HEK293 (cell line): ENCODE results near the gene TAF1D.

Experiments used
- CTCF ChIA-PET: fragments of 350-600 bp; formaldehyde crosslinking; extraction: SDS; loops from one replicate; lab custom pipeline; 2021; ENCODE audit warnings: antibody characterized with exemption; lab: Yijun Ruan, JAX
- POLR2A ChIA-PET: fragments of 300-600 bp; formaldehyde crosslinking; extraction: SDS; loops from one replicate; lab custom pipeline; 2020; ENCODE audit warnings: antibody characterized with exemption, inconsistent platforms; lab: Yijun Ruan, JAX
- H3K27ac ChIP-seq: fragments of 200-500 bp; sonication (Bioruptor generic); 2 replicates; pipeline ENCODE4 v1.5.1; 2014; ENCODE audit warnings: low read depth, low read length, control low read depth, inconsistent platforms; ENCODE audit errors: extremely low read depth
- H3K36me3 ChIP-seq, 2 experiments: fragments of 200-500 bp in 1 of 2; sonication (Bioruptor generic) in 1 of 2; 1 replicate in 1 of 2; 2 replicates in 1 of 2; pipeline ENCODE4 v1.5.1; 2014 to 2017; ENCODE audit warnings: inconsistent platforms in 2 of 2, low read length in 2 of 2; ENCODE audit not compliant: control insufficient read depth in 2 of 2, insufficient read depth in 1 of 2
- H3K4me1 ChIP-seq: fragments of 200-500 bp; sonication (Bioruptor generic); 2 replicates; pipeline ENCODE4 v1.5.1; 2014; ENCODE audit warnings: mild to moderate bottlenecking, low read length, inconsistent platforms; ENCODE audit not compliant: control insufficient read depth, insufficient read depth
- H3K4me3 ChIP-seq: 2 replicates; pipeline ENCODE4 v1.5.1; 2011; ENCODE audit warnings: low read depth, mild to moderate bottlenecking, control low read depth, low read length, moderate library complexity
- H3K9me3 ChIP-seq: fragments of 200-500 bp; sonication (Bioruptor generic); 2 replicates; pipeline ENCODE4 v1.5.1; 2014; ENCODE audit warnings: low read depth, low read length, inconsistent platforms; ENCODE audit not compliant: control insufficient read depth, insufficient read depth
- GFI1B ChIP-seq: fragments of 450-650 bp; formaldehyde crosslinking; IDR thresholded peaks from 2 replicates; pipeline ENCODE4 v1.5.1; 2016; ENCODE audit warnings: missing biosample characterization, missing genetic modification characterization
- GLIS2 ChIP-seq: fragments of 450-650 bp; formaldehyde crosslinking; IDR thresholded peaks from 2 replicates; pipeline ENCODE4 v1.5.1; 2016; ENCODE audit warnings: missing biosample characterization, missing genetic modification characterization
- KLF7 ChIP-seq: fragments of 450-650 bp; formaldehyde crosslinking; IDR thresholded peaks from 2 replicates; pipeline ENCODE4 v1.5.1; 2016; ENCODE audit warnings: missing biosample characterization, missing genetic modification characterization, borderline replicate concordance
- KLF8 ChIP-seq: fragments of 450-650 bp; formaldehyde crosslinking; IDR thresholded peaks from 2 replicates; pipeline ENCODE4 v1.5.1; 2016; ENCODE audit warnings: missing biosample characterization, missing genetic modification characterization
- YY1 ChIP-seq: fragments of 450-650 bp; formaldehyde crosslinking; IDR thresholded peaks from 2 replicates; pipeline ENCODE4 v1.5.1; 2018; ENCODE audit warnings: missing biosample characterization, missing genetic modification characterization
- ZBTB17 ChIP-seq: fragments of 450-650 bp; formaldehyde crosslinking; IDR thresholded peaks from 2 replicates; pipeline ENCODE4 v1.5.1; 2016; ENCODE audit warnings: missing biosample characterization, missing genetic modification characterization
- ZBTB20 ChIP-seq: fragments of 450-650 bp; formaldehyde crosslinking; IDR thresholded peaks from 2 replicates; pipeline ENCODE4 v1.5.1; 2016; ENCODE audit warnings: missing biosample characterization, missing genetic modification characterization
- ZBTB8A ChIP-seq: fragments of 450-650 bp; formaldehyde crosslinking; IDR thresholded peaks from 2 replicates; pipeline ENCODE4 v1.5.1; 2016; ENCODE audit warnings: missing biosample characterization, missing genetic modification characterization
- ZNF175 ChIP-seq: fragments of 450-650 bp; formaldehyde crosslinking; IDR thresholded peaks from 2 replicates; pipeline ENCODE4 v1.5.1; 2016; ENCODE audit warnings: missing biosample characterization, missing genetic modification characterization
- ZNF274 ChIP-seq, 2 experiments: fragments of 200-500 bp in 1 of 2; fragments of 450-650 bp in 1 of 2; sonication (Bioruptor generic) in 1 of 2; formaldehyde crosslinking in 1 of 2; IDR thresholded peaks; 2 replicates each; pipeline versions ENCODE4 v1.5.1 to v1.6.1; 2014 to 2016; ENCODE audit warnings: borderline replicate concordance in 1 of 2, inconsistent platforms in 1 of 2, low read length in 1 of 2, missing biosample characterization in 1 of 2, missing genetic modification characterization in 1 of 2
- ZNF341 ChIP-seq: fragments of 450-650 bp; formaldehyde crosslinking; IDR thresholded peaks from 2 replicates; pipeline ENCODE4; 2016; ENCODE audit warnings: low read depth, missing biosample characterization, missing genetic modification characterization
- ZNF394 ChIP-seq: fragments of 450-650 bp; formaldehyde crosslinking; IDR thresholded peaks from 2 replicates; pipeline ENCODE4 v1.5.1; 2016; ENCODE audit warnings: missing biosample characterization, missing genetic modification characterization, mild to moderate bottlenecking, moderate library complexity, borderline replicate concordance
- ZNF610 ChIP-seq: fragments of 450-650 bp; formaldehyde crosslinking; IDR thresholded peaks from 2 replicates; pipeline ENCODE4 v1.5.1; 2016; ENCODE audit warnings: missing biosample characterization, missing genetic modification characterization, borderline replicate concordance
- TF ChIP-seq, protein P1 (sequence below): fragments of 450-650 bp; formaldehyde crosslinking; IDR thresholded peaks from 2 replicates; pipeline ENCODE4 v1.5.1; 2016; ENCODE audit warnings: missing biosample characterization, missing genetic modification characterization
- TF ChIP-seq, protein P2 (sequence below): fragments of 450-650 bp; formaldehyde crosslinking; IDR thresholded peaks from 2 replicates; pipeline ENCODE4 v1.5.1; 2016; ENCODE audit warnings: missing biosample characterization, missing genetic modification characterization
- TF ChIP-seq, protein P3 (sequence below): fragments of 450-650 bp; formaldehyde crosslinking; conservative IDR thresholded peaks from 2 replicates; pipeline ENCODE4 v1.5.1; 2016; ENCODE audit warnings: low read depth, missing biosample characterization, missing genetic modification characterization
- TF ChIP-seq, protein P4 (sequence below): fragments of 450-650 bp; formaldehyde crosslinking; IDR thresholded peaks from 2 replicates; pipeline ENCODE4 v1.5.1; 2016; ENCODE audit warnings: missing biosample characterization, missing genetic modification characterization
- TF ChIP-seq, protein P5 (sequence below): fragments of 450-650 bp; formaldehyde crosslinking; IDR thresholded peaks from 2 replicates; pipeline ENCODE4 v1.5.1; 2016; ENCODE audit warnings: missing biosample characterization, missing genetic modification characterization, borderline replicate concordance

The TAF1D gene, protein sequence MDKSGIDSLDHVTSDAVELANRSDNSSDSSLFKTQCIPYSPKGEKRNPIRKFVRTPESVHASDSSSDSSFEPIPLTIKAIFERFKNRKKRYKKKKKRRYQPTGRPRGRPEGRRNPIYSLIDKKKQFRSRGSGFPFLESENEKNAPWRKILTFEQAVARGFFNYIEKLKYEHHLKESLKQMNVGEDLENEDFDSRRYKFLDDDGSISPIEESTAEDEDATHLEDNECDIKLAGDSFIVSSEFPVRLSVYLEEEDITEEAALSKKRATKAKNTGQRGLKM

DNA sequence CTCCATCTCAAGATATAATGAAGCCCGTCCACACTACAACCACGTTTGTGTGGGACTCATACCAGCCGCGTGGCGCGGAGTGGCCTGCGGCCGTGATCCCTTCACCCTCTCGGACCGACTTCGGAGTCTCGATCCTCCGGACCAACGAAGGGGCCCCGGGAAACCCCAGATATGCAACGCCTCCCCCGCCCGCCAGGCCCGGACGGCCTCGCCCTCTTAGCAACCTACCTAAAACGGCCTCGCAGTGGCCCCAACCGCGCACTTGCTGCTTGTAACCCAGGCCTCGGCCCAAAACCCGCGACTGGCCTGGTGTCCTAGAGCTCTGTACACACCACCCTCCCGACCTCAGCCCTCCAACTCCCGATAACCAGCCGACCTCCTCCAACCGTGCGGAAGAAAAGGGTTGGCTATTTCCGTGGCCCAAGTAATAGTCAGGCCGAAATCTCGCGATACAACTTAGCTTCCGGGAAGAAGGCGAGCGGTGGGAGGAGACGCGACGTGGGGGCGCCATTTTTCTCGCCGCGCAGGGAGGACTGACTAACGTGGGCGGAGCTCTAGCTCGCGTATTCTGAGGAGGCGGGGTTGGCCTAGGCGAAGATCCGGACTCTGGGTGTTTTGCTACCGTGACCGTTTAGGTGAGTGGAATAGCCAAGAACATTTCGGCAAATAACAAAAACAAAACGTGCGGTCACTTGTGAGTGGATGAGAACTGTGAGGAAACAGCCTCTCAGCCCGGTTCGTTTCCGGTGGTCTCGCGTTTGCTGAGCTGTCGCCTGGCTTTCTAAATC is at the start of gene TAF1D, which contains the start of gene C11orf54:
TAF1D (minus strand) TSS at position 402 of the 788 bp plus-strand sequence. CDS start 2,191 bp downstream, outside the sequence.
C11orf54 (plus strand) TSS at position 579 of the 788 bp plus-strand sequence. CDS start 5,722 bp downstream, outside the sequence.
- CTCF ChIA-PET = interaction anchor here (0.5 to 0.9 kb wide), 7 partner anchors 12 to 1278 kb away, joined by 3 to 6 read pairs (median 3); partner anchors contain the start of genes MED17 and VSTM5
- Histone ChIP-seq H3K4me1 (no peaks in the 10 kb centered on the region), H3K27ac (peak within 1 kb of the TSS; percentile 80), H3K9me3 (no peaks in the 10 kb centered on the region), H3K4me3 (peak within 1 kb of the TSS; percentile 96), H3K36me3 (peaks cover 3 to 46% of the 10 kb centered on the region in 2 experiments; a peak in 2 of 3 replicates)
- POLR2A ChIA-PET = interaction anchor here (0.6 to 5.6 kb wide), 24 partner anchors 10 to 1033 kb away, joined by 3 to 149 read pairs (median 4); partner anchors contain the start of genes AMOTL1, CEP295, MED17 and PANX1
- TF ChIP-seq GLIS2 (peak; percentile 61; the same call in 1 of the 2 replicates), ZBTB17 (tag by site-specific recombination) (0 out of 2 replicates have a peak, but pooled peaks have one; percentile 22), KLF8 (peak; percentile 31; the same call in 1 of the 2 replicates), ZNF394 (peak; percentile 37; the same call in 1 of the 2 replicates), ZNF274 (IDR thresholded peaks at IDR 0.05; ENCODE audit: low read length) (no peak), ZNF274 (tag by site-specific recombination; IDR thresholded peaks at IDR 0.05; ENCODE audit: borderline replicate concordance) (no peak), ZNF175 (tag by site-specific recombination) (no peak), ZNF341 (tag by site-specific recombination) (peak; percentile 93), ZBTB20 (tag by site-specific recombination) (peak; percentile 97), YY1 (tag by site-specific recombination) (0 out of 2 replicates have a peak, but pooled peaks have one; percentile 36), KLF7 (tag by site-specific recombination) (0 out of 2 replicates have a peak, but pooled peaks have one; percentile 14), ZBTB8A (peak; percentile 48; the same call in 1 of the 2 replicates), GFI1B (tag by site-specific recombination) (no peak), ZNF610 (tag by site-specific recombination) (no peak)
- TF ChIP-seq, protein P1, sequence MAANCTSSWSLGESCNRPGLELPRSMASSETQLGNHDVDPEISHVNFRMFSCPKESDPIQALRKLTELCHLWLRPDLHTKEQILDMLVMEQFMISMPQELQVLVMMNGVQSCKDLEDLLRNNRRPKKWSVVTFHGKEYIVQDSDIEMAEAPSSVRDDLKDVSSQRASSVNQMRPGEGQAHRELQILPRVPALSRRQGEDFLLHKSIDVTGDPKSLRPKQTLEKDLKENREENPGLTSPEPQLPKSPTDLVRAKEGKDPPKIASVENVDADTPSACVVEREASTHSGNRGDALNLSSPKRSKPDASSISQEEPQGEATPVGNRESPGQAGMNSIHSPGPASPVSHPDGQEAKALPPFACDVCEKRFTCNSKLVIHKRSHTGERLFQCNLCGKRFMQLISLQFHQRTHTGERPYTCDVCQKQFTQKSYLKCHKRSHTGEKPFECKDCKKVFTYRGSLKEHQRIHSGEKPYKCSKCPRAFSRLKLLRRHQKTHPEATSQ = 0 out of 2 replicates have a peak, but pooled peaks have one; percentile 52
- TF ChIP-seq, protein P2, sequence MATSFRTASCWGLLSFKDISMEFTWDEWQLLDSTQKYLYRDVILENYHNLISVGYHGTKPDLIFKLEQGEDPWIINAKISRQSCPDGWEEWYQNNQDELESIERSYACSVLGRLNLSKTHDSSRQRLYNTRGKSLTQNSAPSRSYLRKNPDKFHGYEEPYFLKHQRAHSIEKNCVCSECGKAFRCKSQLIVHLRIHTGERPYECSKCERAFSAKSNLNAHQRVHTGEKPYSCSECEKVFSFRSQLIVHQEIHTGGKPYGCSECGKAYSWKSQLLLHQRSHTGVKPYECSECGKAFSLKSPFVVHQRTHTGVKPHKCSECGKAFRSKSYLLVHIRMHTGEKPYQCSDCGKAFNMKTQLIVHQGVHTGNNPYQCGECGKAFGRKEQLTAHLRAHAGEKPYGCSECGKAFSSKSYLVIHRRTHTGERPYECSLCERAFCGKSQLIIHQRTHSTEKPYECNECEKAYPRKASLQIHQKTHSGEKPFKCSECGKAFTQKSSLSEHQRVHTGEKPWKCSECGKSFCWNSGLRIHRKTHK = no peak
- TF ChIP-seq, protein P3, sequence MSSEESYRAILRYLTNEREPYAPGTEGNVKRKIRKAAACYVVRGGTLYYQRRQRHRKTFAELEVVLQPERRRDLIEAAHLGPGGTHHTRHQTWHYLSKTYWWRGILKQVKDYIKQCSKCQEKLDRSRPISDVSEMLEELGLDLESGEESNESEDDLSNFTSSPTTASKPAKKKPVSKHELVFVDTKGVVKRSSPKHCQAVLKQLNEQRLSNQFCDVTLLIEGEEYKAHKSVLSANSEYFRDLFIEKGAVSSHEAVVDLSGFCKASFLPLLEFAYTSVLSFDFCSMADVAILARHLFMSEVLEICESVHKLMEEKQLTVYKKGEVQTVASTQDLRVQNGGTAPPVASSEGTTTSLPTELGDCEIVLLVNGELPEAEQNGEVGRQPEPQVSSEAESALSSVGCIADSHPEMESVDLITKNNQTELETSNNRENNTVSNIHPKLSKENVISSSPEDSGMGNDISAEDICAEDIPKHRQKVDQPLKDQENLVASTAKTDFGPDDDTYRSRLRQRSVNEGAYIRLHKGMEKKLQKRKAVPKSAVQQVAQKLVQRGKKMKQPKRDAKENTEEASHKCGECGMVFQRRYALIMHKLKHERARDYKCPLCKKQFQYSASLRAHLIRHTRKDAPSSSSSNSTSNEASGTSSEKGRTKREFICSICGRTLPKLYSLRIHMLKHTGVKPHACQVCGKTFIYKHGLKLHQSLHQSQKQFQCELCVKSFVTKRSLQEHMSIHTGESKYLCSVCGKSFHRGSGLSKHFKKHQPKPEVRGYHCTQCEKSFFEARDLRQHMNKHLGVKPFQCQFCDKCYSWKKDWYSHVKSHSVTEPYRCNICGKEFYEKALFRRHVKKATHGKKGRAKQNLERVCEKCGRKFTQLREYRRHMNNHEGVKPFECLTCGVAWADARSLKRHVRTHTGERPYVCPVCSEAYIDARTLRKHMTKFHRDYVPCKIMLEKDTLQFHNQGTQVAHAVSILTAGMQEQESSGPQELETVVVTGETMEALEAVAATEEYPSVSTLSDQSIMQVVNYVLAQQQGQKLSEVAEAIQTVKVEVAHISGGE (tag by site-specific recombination) = peak; percentile 49; the same call in 1 of the 2 replicates
- TF ChIP-seq, protein P4, sequence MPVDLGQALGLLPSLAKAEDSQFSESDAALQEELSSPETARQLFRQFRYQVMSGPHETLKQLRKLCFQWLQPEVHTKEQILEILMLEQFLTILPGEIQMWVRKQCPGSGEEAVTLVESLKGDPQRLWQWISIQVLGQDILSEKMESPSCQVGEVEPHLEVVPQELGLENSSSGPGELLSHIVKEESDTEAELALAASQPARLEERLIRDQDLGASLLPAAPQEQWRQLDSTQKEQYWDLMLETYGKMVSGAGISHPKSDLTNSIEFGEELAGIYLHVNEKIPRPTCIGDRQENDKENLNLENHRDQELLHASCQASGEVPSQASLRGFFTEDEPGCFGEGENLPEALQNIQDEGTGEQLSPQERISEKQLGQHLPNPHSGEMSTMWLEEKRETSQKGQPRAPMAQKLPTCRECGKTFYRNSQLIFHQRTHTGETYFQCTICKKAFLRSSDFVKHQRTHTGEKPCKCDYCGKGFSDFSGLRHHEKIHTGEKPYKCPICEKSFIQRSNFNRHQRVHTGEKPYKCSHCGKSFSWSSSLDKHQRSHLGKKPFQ = peak; percentile 24; the same call in 1 of the 2 replicates
- TF ChIP-seq, protein P5, sequence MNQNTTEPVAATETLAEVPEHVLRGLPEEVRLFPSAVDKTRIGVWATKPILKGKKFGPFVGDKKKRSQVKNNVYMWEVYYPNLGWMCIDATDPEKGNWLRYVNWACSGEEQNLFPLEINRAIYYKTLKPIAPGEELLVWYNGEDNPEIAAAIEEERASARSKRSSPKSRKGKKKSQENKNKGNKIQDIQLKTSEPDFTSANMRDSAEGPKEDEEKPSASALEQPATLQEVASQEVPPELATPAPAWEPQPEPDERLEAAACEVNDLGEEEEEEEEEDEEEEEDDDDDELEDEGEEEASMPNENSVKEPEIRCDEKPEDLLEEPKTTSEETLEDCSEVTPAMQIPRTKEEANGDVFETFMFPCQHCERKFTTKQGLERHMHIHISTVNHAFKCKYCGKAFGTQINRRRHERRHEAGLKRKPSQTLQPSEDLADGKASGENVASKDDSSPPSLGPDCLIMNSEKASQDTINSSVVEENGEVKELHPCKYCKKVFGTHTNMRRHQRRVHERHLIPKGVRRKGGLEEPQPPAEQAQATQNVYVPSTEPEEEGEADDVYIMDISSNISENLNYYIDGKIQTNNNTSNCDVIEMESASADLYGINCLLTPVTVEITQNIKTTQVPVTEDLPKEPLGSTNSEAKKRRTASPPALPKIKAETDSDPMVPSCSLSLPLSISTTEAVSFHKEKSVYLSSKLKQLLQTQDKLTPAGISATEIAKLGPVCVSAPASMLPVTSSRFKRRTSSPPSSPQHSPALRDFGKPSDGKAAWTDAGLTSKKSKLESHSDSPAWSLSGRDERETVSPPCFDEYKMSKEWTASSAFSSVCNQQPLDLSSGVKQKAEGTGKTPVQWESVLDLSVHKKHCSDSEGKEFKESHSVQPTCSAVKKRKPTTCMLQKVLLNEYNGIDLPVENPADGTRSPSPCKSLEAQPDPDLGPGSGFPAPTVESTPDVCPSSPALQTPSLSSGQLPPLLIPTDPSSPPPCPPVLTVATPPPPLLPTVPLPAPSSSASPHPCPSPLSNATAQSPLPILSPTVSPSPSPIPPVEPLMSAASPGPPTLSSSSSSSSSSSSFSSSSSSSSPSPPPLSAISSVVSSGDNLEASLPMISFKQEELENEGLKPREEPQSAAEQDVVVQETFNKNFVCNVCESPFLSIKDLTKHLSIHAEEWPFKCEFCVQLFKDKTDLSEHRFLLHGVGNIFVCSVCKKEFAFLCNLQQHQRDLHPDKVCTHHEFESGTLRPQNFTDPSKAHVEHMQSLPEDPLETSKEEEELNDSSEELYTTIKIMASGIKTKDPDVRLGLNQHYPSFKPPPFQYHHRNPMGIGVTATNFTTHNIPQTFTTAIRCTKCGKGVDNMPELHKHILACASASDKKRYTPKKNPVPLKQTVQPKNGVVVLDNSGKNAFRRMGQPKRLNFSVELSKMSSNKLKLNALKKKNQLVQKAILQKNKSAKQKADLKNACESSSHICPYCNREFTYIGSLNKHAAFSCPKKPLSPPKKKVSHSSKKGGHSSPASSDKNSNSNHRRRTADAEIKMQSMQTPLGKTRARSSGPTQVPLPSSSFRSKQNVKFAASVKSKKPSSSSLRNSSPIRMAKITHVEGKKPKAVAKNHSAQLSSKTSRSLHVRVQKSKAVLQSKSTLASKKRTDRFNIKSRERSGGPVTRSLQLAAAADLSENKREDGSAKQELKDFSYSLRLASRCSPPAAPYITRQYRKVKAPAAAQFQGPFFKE (tag by site-specific recombination) = no peak
